PC-9 (cell line): ENCODE measurements around the gene SHFL. TPM values are rescaled to one million over a fixed set of nuclear protein-coding genes. Genes with fewer than 3 reads are reported as not detected.

Source experiments
- BruUV-seq: library from RNA; stranded (reverse); fragments of 400-500 nt; replicated peaks from 2 replicates; lab custom pipeline; 2021; lab: Mats Ljungman, UMichigan
- CTCF ChIA-PET: fragments of 300-600 bp; sonication (Branson Sonifier 250); formaldehyde crosslinking; loops from one replicate; lab custom pipeline; 2022; ENCODE audit warnings: antibody characterized with exemption; lab: Charles Lee
- POLR2A ChIA-PET: fragments of 300-600 bp; sonication (Branson Sonifier 250); formaldehyde crosslinking; loops from one replicate; lab custom pipeline; 2022; ENCODE audit warnings: antibody characterized with exemption; ENCODE audit not compliant: unreplicated experiment; lab: Charles Lee
- DNase-seq, 2 experiments: peaks; one replicate each; pipeline versions ENCODE4 v3.0.0 to v3.0.0-alpha.2; 2015 to 2022; ENCODE audit warnings: mixed read lengths in 1 of 2
- H2AFZ ChIP-seq: fragments of 200-600 bp; sonication (generic); 2 replicates; pipeline ENCODE4 v1.8.1; 2017; ENCODE audit warnings: antibody characterized with exemption
- H3F3A ChIP-seq: fragments of 200-600 bp; sonication (generic); 2 replicates; pipeline ENCODE4 v1.8.1; 2017; ENCODE audit warnings: antibody characterized with exemption, mild to moderate bottlenecking, low read depth; ENCODE audit not compliant: insufficient read depth
- H3K27ac ChIP-seq: fragments of 200-600 bp; sonication (generic); 2 replicates; pipeline ENCODE4 v1.6.1; 2016; ENCODE audit warnings: mixed run types
- H3K27me3 ChIP-seq: fragments of 200-600 bp; sonication (generic); 2 replicates; pipeline ENCODE4 v1.6.1; 2016; ENCODE audit warnings: low read depth, mixed run types; ENCODE audit not compliant: insufficient read depth
- H3K36me3 ChIP-seq: fragments of 200-600 bp; sonication (generic); 2 replicates; pipeline ENCODE4 v1.6.1; 2016; ENCODE audit warnings: low read depth, mixed run types
- H3K4me1 ChIP-seq: fragments of 200-600 bp; sonication (generic); replicated peaks from 2 replicates; pipeline ENCODE4 v1.6.1; 2016; ENCODE audit warnings: mixed run types; ENCODE audit not compliant: insufficient read depth
- H3K4me2 ChIP-seq: fragments of 200-600 bp; sonication (generic); 2 replicates; pipeline ENCODE4 v1.6.1; 2017; ENCODE audit warnings: mixed run types
- H3K4me3 ChIP-seq: fragments of 200-600 bp; sonication (generic); 2 replicates; pipeline ENCODE4 v1.6.1; 2016; ENCODE audit warnings: mixed run types
- H3K79me2 ChIP-seq: fragments of 200-600 bp; sonication (generic); 2 replicates; pipeline ENCODE4 v1.6.1; 2017; ENCODE audit warnings: low read depth, mixed run types
- H3K9me2 ChIP-seq: fragments of 200-600 bp; sonication (generic); 2 replicates; pipeline ENCODE4 v1.8.1; 2017; ENCODE audit warnings: mild to moderate bottlenecking; ENCODE audit not compliant: insufficient read depth
- H3K9me3 ChIP-seq: fragments of 200-600 bp; sonication (generic); 2 replicates; pipeline ENCODE4 v1.8.1; 2016; ENCODE audit warnings: low read depth; ENCODE audit not compliant: insufficient read depth
- H4K20me1 ChIP-seq: fragments of 200-600 bp; sonication (generic); 2 replicates; pipeline ENCODE4 v1.8.1; 2017; ENCODE audit not compliant: insufficient read depth
- CTCF ChIP-seq: fragments of 200-600 bp; sonication (generic); conservative IDR thresholded peaks from 2 replicates; pipeline ENCODE4 v1.6.1; 2017; ENCODE audit warnings: mixed run types, antibody characterized with exemption, mild to moderate bottlenecking, moderate library complexity
- EZH2 ChIP-seq: fragments of 200-600 bp; sonication (generic); IDR thresholded peaks from 2 replicates; pipeline ENCODE4 v1.8.0; 2017; ENCODE audit warnings: antibody characterized with exemption, low read depth
- intact Hi-C: fragments of 100-400 bp; cut with micrococcal nuclease; formaldehyde crosslinking; loops from one replicate; pipeline ENCODE4 v1.10.0; 2022; ENCODE audit not compliant: unreplicated experiment
- total RNA-seq: library from RNA; stranded (reverse); gene quantifications from 2 replicates; pipeline ENCODE4 v1.2.3, GENCODE V29; 2021

The SHFL gene
- total RNA-seq, 1 experiment from 2014 or later, result 25.6 TPM

DNA sequence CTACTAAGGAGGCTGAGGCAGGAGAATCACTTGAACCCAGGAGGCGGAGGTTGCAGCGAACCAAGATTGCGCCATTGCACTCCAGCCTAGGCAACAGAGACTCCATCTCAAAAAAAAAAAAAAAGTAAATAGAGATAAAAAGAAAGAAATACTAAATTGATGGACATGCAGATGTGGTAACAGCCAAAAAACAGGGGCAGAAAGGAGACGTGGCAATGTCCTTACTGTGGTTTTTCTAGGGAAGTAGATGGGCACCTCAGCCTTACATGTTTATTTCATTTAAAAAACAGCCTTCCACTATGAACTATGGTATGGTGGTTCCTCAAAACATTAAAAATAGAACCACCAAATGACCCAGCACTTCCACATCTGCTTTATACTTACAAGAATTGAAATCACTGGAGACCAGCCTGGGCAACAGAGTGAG, 40.1 kb downstream of the SHFL start:
- Histone ChIP-seq H3K4me2 (no peak overlapping the region), H3K4me1 (no peaks in the 10 kb centered on the region), H3F3A (peaks cover 64% of the 10 kb centered on the region), H4K20me1 (no peaks in the 10 kb centered on the region), H3K36me3 (0 out of 2 replicates have a peak, but pooled peaks cover 8% of the 10 kb centered on the region), H2AFZ (no peak overlapping the region), H3K9me3 (no peaks in the 10 kb centered on the region), H3K27me3 (no peaks in the 10 kb centered on the region), H3K79me2 (no peaks in the 10 kb centered on the region), H3K4me3 (no peak overlapping the region), H3K9me2 (no peaks in the 10 kb centered on the region), H3K27ac (no peak overlapping the region)
- TF ChIP-seq CTCF, result no peak
- no peak for TF ChIP-seq EZH2
- intact Hi-C loops, result no loop called here
- DNase-seq, result no peak
- POLR2A ChIA-PET, result no interaction called here
- no TSS peak for BruUV-seq
- CTCF ChIA-PET, result interaction anchor here (0.7 kb wide), 1 partner anchor 32 kb away, joined by 6 read pairs; no protein-coding TSS in a partner anchor

- Histone ChIP-seq H3F3A (peaks cover 26% of the 10 kb centered on the region), H3K27me3 (no peaks in the 10 kb centered on the region), H3K9me3 (no peaks in the 10 kb centered on the region), H3K4me1 (no peaks in the 10 kb centered on the region), H3K79me2 (no peaks in the 10 kb centered on the region), H4K20me1 (no peaks in the 10 kb centered on the region), H3K4me3 (no peak overlapping the region), H3K27ac (no peak overlapping the region), H3K36me3 (peaks cover 34% of the 10 kb centered on the region), H2AFZ (no peak overlapping the region), H3K9me2 (no peaks in the 10 kb centered on the region), H3K4me2 (no peak overlapping the region)
- POLR2A ChIA-PET, result interaction anchor here (0.7 kb wide), 1 partner anchor 27 kb away, joined by 4 read pairs; no protein-coding TSS in a partner anchor
- TF ChIP-seq CTCF (no peak), EZH2 (no peak)
- CTCF ChIA-PET, result no interaction called here
- no TSS peak for BruUV-seq
- intact Hi-C loops, result no loop called here
- DNase-seq, result no peak
Measured at GRCh38 chr19:10132905-10133304, 46.8 kb downstream of the SHFL start.

GRCh38 chr19:10133596-10133995, 47.5 kb downstream of the SHFL start:
- no peak overlapping the region for H3K4me3 ChIP-seq
- intact Hi-C loops, result no loop called here
- H3K9me3 ChIP-seq, result no peaks in the 10 kb centered on the region
- no peak overlapping the region for H2AFZ ChIP-seq
- no peaks in the 10 kb centered on the region for H3K79me2 ChIP-seq
- no peak for DNase-seq
- H3F3A ChIP-seq, result peaks cover 21% of the 10 kb centered on the region
- POLR2A ChIA-PET, result no interaction called here
- H3K9me2 ChIP-seq, result no peaks in the 10 kb centered on the region
- H3K4me1 ChIP-seq, result no peaks in the 10 kb centered on the region
- CTCF ChIA-PET, result no interaction called here
- H3K27me3 ChIP-seq, result no peaks in the 10 kb centered on the region
- no TSS peak for BruUV-seq
- H3K36me3 ChIP-seq, result peaks cover 34% of the 10 kb centered on the region
- no peak overlapping the region for H3K27ac ChIP-seq
- TF ChIP-seq EZH2 (no peak), CTCF (no peak)
- no peak overlapping the region for H3K4me2 ChIP-seq
- no peaks in the 10 kb centered on the region for H4K20me1 ChIP-seq
